HG03066 (cell line): ENCODE data around the gene PTPRE.

Source experiments
- ATAC-seq: cut with Tn5 transposase; IDR thresholded peaks from one replicate; pipeline ENCODE4 v1.9.1; 2021; ENCODE audit warnings: low read depth; ENCODE audit not compliant: unreplicated experiment

The PTPRE gene

DNA sequence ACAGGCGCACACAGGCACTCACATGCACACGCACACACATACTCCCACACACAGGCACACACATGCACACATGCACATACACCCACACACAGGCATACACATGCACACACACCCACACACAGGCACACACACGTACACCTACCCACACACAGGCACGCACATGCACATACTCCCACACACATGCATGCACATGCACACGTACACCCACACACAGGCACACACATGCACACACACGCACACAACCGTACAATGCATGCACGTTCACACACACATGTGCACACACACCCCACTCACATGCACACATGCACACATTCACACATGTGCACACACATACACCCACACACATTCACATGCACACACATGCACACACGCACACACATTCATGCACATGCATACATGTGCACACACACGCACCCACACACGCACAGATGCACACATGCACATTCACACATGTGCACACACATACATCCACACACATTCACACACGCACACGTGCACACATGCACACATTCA lies 160.0 kb downstream of the PTPRE start:
- ATAC-seq, result no peak

DNA sequence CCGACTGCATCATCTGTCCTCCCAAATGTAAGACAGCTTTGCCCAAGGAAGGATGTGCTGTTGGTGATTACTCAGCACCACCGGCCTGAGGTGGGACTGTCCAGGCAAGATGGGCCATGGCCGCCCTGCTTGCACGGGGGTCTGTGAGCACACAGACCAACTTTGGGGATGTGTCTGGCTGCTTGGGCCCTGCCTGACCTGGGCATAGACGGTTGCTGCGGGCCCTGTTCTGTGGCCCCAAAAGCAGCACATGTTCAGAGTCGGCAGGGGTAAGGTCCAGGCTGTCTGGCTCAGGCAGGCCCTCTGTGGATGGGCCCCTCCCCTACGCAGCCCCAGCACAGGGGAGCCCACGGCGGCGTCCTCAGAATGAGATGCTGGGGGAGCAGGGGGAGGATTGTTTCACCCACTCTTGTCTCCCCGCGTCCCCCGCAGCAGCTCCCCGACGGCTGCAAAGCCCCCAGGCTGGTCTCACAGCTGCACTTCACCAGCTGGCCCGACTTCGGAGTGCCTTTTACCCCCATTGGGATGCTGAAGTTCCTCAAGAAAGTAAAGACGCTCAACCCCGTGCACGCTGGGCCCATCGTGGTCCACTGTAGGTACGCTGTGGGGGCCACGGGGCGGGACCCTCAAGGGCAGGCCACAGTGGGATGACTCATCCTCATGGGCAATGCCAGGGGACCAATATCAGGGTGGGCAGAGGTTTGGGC lies 160.9 kb downstream of the PTPRE start:
- no peak for ATAC-seq

DNA sequence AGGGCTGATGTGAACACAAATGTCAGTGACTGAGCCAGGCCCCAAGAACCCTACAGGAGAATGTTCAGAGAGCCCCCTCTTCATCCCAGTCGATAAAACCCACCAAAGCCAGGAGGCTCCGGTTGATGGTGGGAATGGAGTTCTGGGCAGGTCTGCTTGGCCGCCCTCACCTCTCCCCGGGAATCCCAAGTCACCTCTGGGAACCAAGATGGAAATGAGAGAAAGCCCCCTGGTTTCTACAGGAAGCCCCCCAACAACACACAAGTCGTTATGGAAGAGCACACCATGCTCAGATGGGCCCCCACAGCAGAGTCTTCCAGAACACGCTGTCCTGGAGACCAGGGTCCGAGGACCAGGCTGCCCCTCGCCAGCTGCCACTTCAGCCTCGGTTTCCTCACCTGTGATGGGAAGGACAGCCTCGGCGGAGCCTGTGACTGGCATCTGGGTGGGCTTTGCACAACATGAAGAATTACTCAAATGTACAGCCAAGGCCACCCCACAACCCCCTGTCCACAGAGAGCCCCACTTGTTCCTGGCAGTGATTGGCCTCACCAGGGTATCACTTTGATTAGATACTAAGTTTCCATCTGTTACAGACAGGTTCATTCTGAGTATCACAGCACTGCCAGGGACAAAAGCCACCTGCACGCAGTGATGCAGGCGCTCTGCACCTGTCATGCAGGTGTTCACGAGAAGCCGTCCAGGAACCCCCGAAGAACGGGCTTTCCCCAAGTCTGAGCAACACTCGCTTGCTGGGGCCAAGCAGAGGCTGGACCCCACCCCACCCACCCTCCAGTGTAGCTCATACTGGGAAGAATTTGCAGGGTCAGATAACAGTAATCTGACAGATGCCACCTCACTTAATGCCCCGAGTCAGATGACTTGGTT lies 161.7 kb downstream of the PTPRE start:
- no peak for ATAC-seq

DNA sequence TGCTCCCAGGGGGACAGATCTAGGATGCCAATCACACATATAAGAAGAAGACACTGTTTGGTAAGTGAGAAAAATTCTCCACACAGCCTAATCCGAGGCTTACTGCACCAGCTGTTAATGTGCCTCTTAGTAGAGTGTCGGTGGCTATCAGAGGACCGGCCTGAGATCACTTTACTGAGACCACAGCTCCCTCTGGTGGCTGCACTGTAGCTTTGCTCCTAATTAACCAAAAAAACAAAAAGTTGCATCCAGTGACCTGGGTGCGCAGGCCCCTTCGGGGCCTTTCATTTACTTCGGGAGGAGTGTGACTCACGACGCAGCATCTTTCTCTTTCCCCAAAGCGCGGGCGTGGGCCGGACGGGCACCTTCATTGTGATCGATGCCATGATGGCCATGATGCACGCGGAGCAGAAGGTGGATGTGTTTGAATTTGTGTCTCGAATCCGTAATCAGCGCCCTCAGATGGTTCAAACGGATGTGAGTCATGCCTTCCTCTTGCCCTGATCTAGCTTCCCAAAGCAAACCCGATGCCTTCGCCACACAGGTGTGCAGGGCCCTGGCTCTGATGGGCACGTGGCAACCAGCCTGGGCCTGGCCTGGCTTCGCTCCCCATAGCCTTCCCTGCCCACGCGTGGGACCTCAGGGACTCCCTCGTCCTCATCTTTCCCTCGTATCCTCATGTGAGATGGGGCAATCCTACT lies 162.6 kb downstream of the PTPRE start:
- ATAC-seq, result peak; percentile 38

DNA sequence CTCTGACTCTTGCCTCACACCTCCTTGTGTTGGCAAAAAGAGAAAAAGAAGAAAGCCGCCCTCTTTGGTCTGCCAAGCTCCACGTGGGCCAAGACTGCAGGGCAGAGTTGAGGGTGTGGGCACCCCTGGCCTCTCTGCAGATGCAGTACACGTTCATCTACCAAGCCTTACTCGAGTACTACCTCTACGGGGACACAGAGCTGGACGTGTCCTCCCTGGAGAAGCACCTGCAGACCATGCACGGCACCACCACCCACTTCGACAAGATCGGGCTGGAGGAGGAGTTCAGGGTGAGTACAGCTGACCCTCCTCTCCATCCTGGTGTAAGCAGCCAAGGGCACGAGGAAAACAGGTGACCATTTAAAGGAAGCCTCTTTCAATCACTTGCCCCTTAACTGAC lies 163.3 kb downstream of the PTPRE start:
- ATAC-seq, result no peak

DNA sequence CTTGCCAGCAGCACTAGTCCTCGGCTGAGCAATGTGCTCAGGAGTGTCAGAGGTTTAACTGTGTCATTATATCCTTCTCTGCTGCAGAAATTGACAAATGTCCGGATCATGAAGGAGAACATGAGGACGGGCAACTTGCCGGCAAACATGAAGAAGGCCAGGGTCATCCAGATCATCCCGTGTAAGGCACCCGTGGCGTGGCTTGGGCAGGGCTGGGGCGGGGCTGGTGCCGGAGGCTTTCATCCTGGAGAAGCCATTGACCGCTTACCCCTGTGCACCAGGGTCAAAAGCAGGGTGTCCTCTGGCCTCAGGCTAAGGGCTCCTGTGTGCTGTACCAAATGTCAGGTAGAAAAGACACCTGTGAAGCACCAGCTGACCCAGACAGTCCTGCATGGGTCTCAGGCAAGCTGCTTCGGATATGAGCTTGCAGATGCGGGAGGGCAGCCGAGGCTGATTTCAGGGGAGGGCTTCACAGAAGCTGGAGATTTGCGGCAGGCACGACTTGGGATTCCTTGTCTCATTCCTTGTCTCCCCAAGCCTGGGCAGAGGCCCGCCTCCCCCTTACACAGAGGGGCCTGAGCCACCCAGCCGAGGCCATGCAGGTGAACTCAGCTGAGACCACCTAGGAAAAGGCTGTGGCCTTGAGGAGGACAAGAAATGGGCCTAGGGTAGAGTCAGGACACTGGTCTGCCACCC lies 164.0 kb downstream of the PTPRE start:
- ATAC-seq, result no peak

DNA sequence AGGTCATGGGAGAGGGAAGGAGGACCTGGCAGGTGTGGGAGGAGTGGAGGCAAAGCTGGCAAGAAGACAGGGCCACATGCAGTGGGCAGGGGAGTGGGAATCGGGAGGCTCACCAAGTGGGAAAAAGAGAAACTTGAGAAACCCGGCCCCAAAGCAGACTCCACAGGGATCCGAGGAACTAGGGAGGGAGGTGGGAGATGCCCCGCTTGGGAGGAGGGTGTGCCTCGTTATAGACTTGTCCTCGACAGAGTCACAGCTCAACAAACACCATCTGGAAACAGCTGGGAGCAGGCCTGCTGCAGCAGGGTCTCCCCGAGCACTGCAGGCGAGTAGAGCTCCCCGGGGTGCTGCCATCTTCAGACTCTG lies 164.5 kb downstream of the PTPRE start:
- no peak for ATAC-seq

DNA sequence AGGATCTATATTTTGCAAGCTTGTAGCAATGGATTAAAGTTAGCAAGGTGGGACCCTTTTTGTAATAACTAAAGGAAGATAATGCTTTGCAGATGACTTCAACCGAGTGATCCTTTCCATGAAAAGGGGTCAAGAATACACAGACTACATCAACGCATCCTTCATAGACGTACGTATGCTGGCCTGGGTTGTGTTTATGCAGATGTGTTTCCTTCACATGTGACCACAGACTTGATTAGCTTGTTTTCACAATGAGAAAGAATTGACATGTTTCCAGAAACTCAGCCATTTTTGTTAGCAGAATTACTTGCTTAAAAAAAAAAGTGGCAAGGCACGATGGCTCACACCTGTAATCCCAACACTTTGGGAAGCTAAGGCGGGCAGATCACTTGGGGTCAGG lies 165.1 kb downstream of the PTPRE start:
- no peak for ATAC-seq

DNA sequence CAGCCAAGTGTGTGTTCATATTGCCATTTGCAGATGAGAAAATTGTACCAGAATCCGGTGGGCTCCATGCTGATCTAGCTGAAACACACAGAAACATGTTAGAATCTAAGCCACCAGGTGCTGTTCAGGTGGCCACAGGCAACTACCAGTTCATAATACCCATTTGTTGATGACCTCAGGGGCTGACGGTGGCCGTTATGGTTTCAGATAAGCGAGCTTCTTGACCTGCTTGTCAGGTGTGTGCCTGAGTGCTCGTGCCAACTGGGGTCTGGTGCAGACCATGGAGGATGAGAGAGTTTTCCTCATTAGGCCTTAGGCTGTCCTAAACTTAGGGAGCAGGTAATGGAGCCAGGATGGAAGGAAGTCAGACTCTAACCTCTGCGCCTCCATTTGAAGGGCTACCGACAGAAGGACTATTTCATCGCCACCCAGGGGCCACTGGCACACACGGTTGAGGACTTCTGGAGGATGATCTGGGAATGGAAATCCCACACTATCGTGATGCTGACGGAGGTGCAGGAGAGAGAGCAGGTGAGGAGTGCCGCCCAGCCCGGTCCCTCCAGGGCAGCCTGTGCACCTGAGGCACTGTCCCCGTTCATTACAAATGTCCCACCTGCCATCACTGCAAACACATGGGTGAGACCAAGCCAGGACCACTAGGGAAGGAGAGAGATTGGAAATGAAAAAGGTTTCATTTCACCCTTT lies 166.2 kb downstream of the PTPRE start:
- ATAC-seq, result no peak

DNA sequence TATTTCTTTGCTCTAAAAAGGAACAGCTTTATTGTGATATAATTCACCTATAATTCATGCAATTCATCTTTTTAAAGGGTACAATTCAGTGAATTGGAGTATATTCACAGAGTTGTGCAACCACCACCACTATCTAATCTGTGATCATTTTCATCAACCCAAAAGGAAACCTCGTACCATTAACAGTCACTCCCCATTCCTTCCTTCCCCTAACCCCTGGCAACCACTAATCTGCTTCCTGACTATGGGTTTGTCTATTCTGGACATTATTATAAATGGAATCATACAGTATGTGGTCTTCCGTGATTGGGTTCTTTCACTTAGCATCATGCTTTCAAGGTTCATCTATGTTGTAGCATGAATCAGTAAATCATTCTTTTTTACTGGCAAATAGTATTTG lies 167.0 kb downstream of the PTPRE start:
- ATAC-seq, result no peak

DNA sequence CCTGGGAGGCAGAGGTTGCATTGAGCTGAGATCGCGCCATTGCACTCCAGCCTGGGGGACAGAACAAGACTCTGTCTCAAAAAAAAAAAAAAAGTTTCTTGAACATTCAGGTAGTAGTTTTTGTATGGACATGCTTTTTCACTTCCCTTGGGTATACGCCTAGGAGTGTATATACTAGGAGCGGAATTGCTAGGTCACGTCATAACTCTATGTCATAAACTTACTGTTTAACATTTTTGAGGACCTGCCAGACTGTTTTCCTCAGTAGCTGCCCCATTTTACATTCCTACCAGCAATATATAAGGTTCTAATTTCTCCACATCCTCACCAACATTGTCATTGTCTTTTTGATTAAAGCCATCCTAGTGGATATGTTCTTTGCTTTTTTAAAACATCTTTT lies 167.7 kb downstream of the PTPRE start:
- ATAC-seq, result no peak

DNA sequence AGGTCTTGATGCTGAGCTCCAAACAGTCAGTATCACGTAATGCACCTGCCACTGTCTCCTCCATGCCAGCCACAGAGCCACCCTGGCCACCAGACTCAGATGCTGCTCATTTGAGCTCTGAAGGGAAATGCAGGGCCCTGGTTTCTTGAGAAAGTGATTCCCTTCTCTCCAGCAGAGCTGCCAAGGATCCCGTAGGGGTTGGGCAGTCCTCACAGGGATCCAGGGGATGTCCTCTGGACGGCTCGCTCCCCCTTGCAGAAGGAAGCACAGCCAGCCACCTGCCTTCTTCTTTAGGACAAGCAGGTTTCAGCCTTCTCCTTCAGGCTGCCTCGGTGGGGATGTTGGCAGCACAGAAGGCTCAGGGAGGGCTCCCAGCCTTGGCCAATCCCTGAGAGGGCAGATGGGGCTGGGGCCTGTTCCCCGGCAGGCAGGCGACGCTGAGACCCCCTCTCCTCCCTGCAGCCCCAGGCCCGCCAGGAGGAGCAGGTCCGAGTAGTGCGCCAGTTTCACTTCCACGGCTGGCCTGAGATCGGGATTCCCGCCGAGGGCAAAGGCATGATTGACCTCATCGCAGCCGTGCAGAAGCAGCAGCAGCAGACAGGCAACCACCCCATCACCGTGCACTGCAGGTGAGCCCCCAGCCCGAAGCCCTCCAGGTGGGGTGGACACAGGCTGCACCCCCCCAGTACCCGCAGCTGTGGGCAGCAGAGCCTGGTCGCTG lies 170.4 kb downstream of the PTPRE start:
- no peak for ATAC-seq

DNA sequence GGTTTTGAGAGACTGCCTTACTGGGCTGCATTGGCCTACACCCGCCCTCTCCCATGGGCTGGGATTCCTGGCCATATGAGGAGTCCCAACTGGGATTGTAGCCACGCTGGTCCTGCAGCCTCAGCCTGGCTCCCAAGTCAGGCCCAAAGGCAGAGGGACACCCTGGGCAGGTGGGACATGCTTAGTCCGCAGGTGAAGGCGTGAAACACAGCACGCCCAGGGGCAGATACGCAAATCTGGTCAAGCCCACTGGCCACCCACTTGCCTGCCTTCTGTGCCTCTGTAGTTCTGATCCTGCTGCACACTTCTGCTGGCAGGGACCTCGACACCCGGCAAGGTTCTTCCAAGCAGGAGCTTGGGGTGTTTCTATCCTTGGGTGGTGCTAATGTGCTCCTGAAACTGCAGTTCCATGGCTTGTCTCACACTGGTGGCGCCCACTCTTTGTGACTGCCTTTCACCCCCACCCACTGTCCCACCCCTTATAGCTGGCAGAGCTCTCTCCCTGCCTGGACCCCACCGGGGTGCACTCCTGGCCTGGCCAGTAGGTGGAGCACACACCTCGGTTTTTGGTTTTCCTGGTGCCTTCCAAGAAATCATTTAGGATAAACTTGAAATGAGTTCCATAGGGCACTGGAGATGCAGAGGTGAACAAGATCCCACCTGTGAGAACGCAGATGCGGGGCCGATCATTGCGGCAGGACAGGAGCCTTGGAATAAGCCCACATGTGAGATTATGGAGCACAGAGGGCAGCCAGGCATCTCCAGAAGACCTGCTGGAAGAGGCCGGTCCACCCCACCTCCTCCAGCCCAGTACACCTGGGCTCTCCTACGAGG lies 171.4 kb downstream of the PTPRE start:
- ATAC-seq, result peak; percentile 70

DNA sequence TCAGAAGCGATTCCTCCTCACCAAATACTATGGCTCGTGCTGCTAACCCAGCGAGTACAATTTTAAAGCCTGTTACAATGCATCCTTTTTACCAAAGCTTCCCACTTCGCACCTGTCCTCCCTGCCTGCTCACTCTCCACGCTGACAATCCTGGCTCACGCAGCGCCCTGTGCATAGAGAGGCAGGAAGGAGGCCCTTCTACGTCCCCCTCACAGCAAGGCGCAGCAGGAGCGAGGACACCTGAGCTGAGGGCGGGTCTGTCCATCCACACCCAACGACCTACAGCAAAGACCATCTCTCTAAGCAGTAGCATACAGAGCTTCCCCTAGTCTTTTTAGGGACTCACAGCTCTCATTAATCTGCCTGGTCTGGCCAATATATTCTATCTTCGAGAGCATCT lies 173.3 kb downstream of the PTPRE start:
- no peak for ATAC-seq

DNA sequence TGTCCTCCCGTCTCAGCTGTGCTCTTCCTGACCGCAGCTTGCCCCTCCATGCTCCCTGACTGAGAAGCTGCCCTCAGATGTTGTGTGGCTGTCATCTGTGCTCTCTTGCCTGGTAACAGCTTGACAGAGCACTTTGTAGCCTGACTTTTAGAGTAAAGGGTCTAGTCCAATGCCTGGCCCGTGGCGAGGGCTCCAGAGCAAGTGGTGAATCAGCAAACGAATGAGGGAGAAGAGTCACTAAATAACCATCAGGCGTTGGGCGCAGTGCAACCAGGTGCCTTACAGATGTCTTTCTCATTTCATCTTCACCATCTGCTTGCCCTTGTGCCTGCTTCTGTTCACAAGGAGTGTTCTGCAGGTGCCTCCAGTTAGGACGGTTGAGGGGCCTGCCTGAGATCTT lies 173.7 kb downstream of the PTPRE start:
- ATAC-seq, result no peak

DNA sequence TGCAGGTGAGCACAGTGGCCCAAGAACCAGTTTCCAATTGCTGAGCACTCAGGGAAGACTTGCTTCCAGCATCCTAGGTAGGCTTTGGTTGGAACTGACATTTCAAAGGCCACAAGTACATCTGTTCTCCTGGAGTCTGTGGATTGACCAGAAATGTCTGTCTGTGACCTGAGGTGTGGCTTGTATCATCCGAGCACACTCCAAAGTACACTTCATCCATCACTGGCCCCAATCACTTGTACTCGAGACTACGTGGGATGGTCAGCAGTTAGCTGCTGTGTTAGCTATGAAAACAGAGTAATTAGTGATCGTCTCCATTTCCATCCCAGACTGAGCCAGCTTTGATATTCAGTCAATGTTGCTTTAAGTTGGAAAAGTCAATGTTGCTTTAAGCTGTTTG lies 174.3 kb downstream of the PTPRE start:
- ATAC-seq, result no peak

DNA sequence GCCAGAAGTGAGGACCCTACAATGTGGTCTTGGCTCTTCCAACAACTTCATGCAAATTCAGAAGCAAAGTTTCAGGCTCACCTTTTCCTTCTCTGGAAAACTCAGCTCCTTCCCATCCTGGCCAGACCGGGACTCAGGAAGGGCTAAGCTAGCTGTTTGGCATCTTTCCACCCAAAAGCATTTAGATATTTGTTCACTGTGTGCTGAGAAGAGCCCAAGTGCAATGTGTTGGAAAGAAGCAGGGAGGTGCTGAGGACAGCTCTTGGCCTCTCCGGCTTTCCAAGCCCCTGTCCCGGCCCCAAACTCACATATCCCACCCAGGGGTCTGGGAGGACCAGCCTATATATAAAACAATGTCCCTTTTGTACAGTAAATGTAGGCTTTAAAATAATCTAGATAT lies 174.8 kb downstream of the PTPRE start:
- ATAC-seq, result no peak

DNA sequence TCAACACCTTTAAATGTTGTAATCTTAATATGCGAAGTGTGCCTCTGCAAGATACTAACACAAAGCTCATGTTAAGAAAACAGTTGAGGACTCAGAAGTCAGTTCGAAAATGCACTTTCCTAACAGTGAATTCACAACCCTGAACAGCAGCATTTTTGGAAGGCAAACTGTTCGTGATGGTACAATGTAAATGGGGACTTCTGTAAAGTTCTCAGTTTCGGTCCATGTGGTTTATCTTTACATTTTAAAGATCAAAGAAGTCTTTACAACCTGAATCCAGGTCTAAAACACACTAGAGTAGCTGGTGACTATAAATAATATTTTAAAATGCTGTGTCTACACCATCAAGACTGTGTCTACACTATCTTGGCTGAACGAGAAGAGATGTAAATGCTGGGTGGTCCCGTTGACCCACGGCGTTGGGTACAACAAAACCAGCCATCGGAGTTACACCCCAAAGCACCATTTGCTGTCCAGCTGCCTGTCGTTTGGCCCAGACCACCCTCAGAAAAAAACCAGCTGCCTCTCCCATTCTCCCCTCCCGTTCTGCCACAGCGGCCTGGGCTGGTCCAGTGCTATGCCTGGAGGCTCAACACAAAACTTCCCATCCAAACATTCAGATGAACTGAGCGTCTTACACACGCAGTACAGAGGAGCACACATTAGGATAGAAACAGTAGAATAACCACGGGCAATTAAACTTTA lies 176.4 kb downstream of the PTPRE start:
- no peak for ATAC-seq
